Urothelium cell line (cell line): ENCODE measurements around the gene TGFBR1.
"Not testable (repeated sequence)": the region's sequence is repeated elsewhere in the genome, so short reads cannot be mapped to it uniquely, and the experiment has no call there.

Experiments
- DNase-seq: peaks from one replicate; pipeline ENCODE4 v3.0.0; 2011; ENCODE audit warnings: low spot score, mixed read lengths
- FAIRE-seq: peaks from 2 replicates; lab custom pipeline; 2011; peaks lifted over from hg19 to GRCh38; lab: Jason Lieb, UNC

The TGFBR1 gene

GRCh38 chr9:99184475-99185347, 79.8 kb downstream of the TGFBR1 start:
- DNase-seq: peak; percentile 86
- no peak for FAIRE-seq

DNA sequence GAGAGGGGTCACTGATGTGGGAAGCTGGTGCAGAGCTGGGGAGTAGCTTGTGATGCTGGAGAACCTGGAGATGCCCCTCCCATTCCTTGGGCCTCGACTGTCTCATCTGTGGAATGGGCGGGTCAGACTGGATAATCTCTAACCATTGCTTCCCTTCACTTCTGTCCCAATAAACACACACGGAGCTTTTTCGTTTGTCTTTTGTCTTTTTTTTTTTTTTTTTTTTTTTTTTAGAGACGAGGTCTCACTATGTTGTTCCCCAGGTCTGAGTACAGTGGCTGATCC, 80.4 kb downstream of the TGFBR1 start:
- DNase-seq: no peak
- FAIRE-seq: no peak

GRCh38 chr9:99185934-99186333, 81.0 kb downstream of the TGFBR1 start:
- no peak for DNase-seq
- no peak for FAIRE-seq

DNA sequence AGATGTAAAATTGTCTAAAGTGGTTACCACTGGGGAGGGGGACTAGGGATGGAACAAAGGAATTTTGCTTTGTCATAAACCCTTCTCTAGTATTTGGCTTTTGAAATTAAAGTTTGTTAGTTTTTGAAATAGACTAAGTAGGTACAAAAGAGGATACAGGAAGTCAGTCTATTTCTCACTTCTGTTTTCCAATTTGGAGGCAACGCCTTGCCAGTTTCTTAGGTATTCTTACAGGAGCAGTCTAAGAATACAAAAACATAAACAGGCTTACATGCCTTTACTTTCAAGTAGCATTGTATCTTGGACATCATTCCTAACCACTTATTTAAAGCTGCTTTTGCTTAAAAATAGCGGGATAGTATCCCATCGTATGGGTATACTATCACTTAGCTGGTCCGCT, 82.4 kb downstream of the TGFBR1 start:
- FAIRE-seq (no peak), DNase-seq (no peak)

- DNase-seq (no peak), FAIRE-seq (no peak)
Observed at GRCh38 chr9:99189186-99189585, 84.3 kb downstream of the TGFBR1 start.

GRCh38 chr9:99189887-99190596, 85.1 kb downstream of the TGFBR1 start:
- FAIRE-seq (no peak), DNase-seq (no peak)

- no peak for FAIRE-seq
- DNase-seq: no peak
Observed at GRCh38 chr9:99190597-99191283, 85.8 kb downstream of the TGFBR1 start.

- DNase-seq (no peak), FAIRE-seq (no peak)
Observed at GRCh38 chr9:99192786-99193465, 88.0 kb downstream of the TGFBR1 start.

- no peak for FAIRE-seq
- no peak for DNase-seq
Observed at GRCh38 chr9:99193466-99193821, 88.5 kb downstream of the TGFBR1 start.

DNA sequence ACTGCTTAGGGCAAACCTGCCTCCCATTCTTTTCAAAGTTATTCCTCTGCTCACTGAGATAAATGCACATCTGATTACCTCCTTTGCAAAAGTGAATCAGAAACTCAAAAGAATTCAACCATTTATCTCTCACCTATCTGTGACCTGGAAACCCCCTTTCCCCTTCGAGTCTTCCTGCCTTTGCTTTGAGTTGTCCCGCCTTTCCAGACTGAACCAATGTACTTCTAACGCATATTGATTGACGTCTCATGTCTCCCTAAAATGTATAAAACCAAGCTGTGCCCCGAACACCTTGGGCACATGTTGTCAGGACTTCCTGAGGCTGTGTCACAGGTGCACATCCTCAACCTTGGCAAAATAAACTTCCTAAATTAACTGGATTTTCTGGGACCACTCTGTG, 91.6 kb downstream of the TGFBR1 start:
- FAIRE-seq, DNase-seq: not testable (repeated sequence)

GRCh38 chr9:99197124-99197630, 92.3 kb downstream of the TGFBR1 start:
- FAIRE-seq (no peak), DNase-seq (no peak)

DNA sequence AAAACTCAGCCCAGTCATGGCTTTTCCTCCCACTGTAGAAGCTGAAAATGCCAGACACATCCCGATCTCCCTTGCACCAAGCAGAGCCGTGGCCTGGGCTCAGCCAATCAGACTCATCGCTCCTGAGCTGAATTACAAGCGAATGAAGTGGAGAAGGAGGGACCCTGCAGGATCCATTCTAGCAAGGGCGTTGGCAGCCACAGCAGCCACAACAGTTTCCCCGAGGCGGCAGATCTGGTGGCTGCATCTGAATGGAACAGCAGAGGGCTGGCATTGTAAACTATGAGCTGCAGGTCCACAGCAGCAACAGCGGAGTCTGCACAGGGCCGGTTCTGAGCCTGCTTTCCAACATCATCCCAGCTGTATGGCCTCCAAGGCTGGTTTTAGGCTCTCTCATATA, 93.1 kb downstream of the TGFBR1 start:
- DNase-seq: no peak
- no peak for FAIRE-seq

GRCh38 chr9:99199938-99200539, 95.1 kb downstream of the TGFBR1 start:
- no peak for DNase-seq

GRCh38 chr9:99201603-99202002, 96.7 kb downstream of the TGFBR1 start:
- FAIRE-seq (no peak), DNase-seq (no peak)

More at GRCh38 chr9:99199938-99200539, 95.1 kb downstream of the TGFBR1 start:
- no peak for FAIRE-seq
